MCF 10A (cell line): ENCODE data around the gene SUGT1. TPM values are rescaled to one million over a fixed set of nuclear protein-coding genes. Genes with fewer than 3 reads are reported as not detected.
"Not testable (repeated sequence)": the region's sequence is repeated elsewhere in the genome, so short reads cannot be mapped to it uniquely, and the experiment has no call there.

Experiments used
- BruUV-seq: library from RNA; stranded (reverse); fragments of 400-500 nt; replicated peaks from 2 replicates; lab custom pipeline; 2021; lab: Mats Ljungman, UMichigan
- CTCF ChIA-PET: fragments of 300-600 bp; sonication (Branson Sonifier 250); formaldehyde crosslinking; extraction: SDS; loops from one replicate; lab custom pipeline; 2021; ENCODE audit warnings: antibody characterized with exemption, inconsistent platforms; lab: Yijun Ruan, JAX
- POLR2A ChIA-PET: fragments of 300-600, 350-650 bp; sonication (Branson Sonifier 250); formaldehyde crosslinking; extraction: SDS; loops from one replicate; lab custom pipeline; 2020; ENCODE audit warnings: antibody characterized with exemption, inconsistent platforms; lab: Yijun Ruan, JAX
- DNase-seq: peaks from one replicate; pipeline ENCODE4 v3.0.0-alpha.2; 2018; ENCODE audit not compliant: unreplicated experiment
- H3K27ac Mint-ChIP-seq: one replicate; pipeline ENCODE4 v1.8.0; 2022; ENCODE audit warnings: mild to moderate bottlenecking, low read depth, mixed read lengths; ENCODE audit not compliant: unreplicated experiment
- H3K27me3 Mint-ChIP-seq: one replicate; pipeline ENCODE4 v1.8.0; 2022; ENCODE audit warnings: mixed read lengths; ENCODE audit not compliant: insufficient read depth, unreplicated experiment
- H3K36me3 Mint-ChIP-seq: one replicate; pipeline ENCODE4 v1.8.0; 2022; ENCODE audit warnings: mild to moderate bottlenecking, moderate library complexity, mixed read lengths; ENCODE audit not compliant: insufficient read depth, unreplicated experiment
- H3K4me1 Mint-ChIP-seq: one replicate; pipeline ENCODE4 v1.8.0; 2022; ENCODE audit warnings: mixed read lengths; ENCODE audit not compliant: insufficient read depth, unreplicated experiment
- H3K4me3 Mint-ChIP-seq: one replicate; pipeline ENCODE4 v1.8.0; 2022; ENCODE audit warnings: mild to moderate bottlenecking, moderate library complexity, mixed read lengths; ENCODE audit not compliant: unreplicated experiment
- H3K9me3 Mint-ChIP-seq: one replicate; pipeline ENCODE4 v1.8.0; 2022; ENCODE audit warnings: mixed read lengths; ENCODE audit not compliant: unreplicated experiment
- intact Hi-C: fragments of 100-400 bp; cut with micrococcal nuclease; formaldehyde crosslinking; loops from 2 replicates; pipeline ENCODE4 v1.14.1; 2022
- total RNA-seq: library from RNA; stranded (reverse); gene quantifications from 2 replicates; pipeline ENCODE4 v1.2.3, GENCODE V29; 2022
- TF ChIP-seq, protein P1 (sequence below): fragments of 200-600 bp; IDR thresholded peaks from one replicate; pipeline ENCODE4 v1.8.0; 2022; ENCODE audit warnings: antibody characterized with exemption, mild to moderate bottlenecking; ENCODE audit not compliant: unreplicated experiment

The SUGT1 gene
- total RNA-seq, 1 experiment from 2014 or later: 58.4 TPM

DNA sequence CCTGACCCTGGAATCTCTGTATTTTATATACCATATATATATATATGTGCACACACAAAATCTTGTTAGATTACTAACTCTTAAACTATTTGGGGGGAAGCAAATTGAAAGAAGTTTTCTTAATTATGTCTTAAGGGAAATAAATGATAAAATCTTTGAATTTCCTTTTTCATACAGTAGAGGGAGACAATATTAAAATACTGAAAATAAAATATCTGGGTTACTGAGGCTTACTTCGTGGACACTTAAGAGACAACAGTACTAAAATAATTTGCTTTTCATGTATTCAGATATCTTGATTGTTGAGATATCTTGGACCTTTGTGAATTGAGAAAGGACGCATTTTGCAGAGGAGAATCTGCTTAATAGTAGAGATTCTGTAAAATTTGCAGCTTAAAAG, 17.0 kb downstream of the SUGT1 start:
- no peak overlapping the region for H3K4me3 Mint-ChIP-seq
- H3K27me3 Mint-ChIP-seq: no peaks in the 10 kb centered on the region
- intact Hi-C loops: loop anchor here (1.0 kb wide), 1 partner anchor 299 kb away; no protein-coding TSS in a partner anchor
- no peak for DNase-seq
- CTCF ChIA-PET: no interaction called here
- H3K4me1 Mint-ChIP-seq: peaks cover 6% of the 10 kb centered on the region
- no peaks in the 10 kb centered on the region for H3K9me3 Mint-ChIP-seq
- peaks cover 84% of the 10 kb centered on the region for H3K36me3 Mint-ChIP-seq
- no peak overlapping the region for H3K27ac Mint-ChIP-seq
- TF ChIP-seq, protein P1, sequence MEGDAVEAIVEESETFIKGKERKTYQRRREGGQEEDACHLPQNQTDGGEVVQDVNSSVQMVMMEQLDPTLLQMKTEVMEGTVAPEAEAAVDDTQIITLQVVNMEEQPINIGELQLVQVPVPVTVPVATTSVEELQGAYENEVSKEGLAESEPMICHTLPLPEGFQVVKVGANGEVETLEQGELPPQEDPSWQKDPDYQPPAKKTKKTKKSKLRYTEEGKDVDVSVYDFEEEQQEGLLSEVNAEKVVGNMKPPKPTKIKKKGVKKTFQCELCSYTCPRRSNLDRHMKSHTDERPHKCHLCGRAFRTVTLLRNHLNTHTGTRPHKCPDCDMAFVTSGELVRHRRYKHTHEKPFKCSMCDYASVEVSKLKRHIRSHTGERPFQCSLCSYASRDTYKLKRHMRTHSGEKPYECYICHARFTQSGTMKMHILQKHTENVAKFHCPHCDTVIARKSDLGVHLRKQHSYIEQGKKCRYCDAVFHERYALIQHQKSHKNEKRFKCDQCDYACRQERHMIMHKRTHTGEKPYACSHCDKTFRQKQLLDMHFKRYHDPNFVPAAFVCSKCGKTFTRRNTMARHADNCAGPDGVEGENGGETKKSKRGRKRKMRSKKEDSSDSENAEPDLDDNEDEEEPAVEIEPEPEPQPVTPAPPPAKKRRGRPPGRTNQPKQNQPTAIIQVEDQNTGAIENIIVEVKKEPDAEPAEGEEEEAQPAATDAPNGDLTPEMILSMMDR: no peak
- POLR2A ChIA-PET: interaction anchor here (0.6 kb wide), 1 partner anchor 34 kb away, joined by 3 read pairs; no protein-coding TSS in a partner anchor
- BruUV-seq: no TSS peak

DNA sequence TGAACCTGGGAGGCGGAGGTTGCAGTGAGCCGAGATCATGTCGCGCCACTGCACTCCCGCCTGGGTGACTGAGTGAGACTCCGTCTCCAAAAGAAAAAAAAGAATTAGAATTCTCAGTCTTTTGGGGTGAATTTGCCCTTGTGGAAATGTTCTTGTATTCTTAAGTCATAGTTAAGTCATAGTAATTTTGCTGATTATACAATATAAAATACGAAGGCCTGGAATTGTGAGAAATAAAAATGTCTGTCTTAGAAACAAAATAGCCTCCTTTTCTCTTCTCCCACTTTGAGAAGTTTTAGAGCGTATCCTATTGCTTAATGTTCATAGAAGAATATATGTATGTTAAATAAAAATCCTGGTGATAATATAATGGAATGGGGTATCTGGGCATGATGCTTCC, 18.1 kb downstream of the SUGT1 start:
- TF ChIP-seq, protein P1: no peak
- no peak for DNase-seq
- ChIA-PET POLR2A (interaction anchor here (2.3 kb wide), 1 partner anchor 18 kb away, joined by 14 read pairs; the partner anchor contains the start of gene SUGT1), CTCF (interaction anchor here (0.5 to 2.5 kb wide), 2 partner anchors 138 to 1778 kb away, joined by 3 to 13 read pairs; no protein-coding TSS in a partner anchor)
- peaks cover 6% of the 10 kb centered on the region for H3K4me1 Mint-ChIP-seq
- intact Hi-C loops: no loop called here
- H3K27me3 Mint-ChIP-seq: no peaks in the 10 kb centered on the region
- H3K36me3 Mint-ChIP-seq: peaks cover 74% of the 10 kb centered on the region
- H3K27ac Mint-ChIP-seq: peak overlapping the region; percentile 27
- BruUV-seq: no TSS peak
- no peaks in the 10 kb centered on the region for H3K9me3 Mint-ChIP-seq
- no peak overlapping the region for H3K4me3 Mint-ChIP-seq

DNA sequence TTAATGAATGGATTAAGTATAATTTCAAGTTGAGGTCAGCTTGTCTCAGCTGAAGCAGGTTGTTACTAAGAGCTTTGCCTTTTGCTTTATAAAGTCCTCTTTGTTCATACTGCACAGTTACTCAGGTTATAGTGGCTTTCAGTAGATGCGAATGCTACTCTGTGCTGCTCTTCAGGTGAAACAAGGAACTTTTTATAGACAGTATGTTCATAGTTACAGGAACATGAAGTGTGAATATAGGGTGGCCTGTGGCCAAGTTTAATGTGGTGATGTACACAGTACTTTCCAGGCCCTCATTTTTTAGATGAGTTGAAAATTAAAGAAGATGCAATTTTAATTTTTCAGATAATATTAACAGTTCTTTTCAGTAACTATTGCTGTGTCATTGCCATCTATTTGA, 20.8 kb downstream of the SUGT1 start:
- TF ChIP-seq, protein P1: no peak
- H3K4me3 Mint-ChIP-seq: no peak overlapping the region
- POLR2A ChIA-PET: no interaction called here
- CTCF ChIA-PET: interaction anchor here (0.7 kb wide), 1 partner anchor 51 kb away, joined by 3 read pairs; no protein-coding TSS in a partner anchor
- H3K36me3 Mint-ChIP-seq: peaks cover 71% of the 10 kb centered on the region
- BruUV-seq: no TSS peak
- intact Hi-C loops: no loop called here
- H3K4me1 Mint-ChIP-seq: peaks cover under 1% of the 10 kb centered on the region
- no peak for DNase-seq
- H3K9me3 Mint-ChIP-seq: no peaks in the 10 kb centered on the region
- H3K27me3 Mint-ChIP-seq: no peaks in the 10 kb centered on the region
- H3K27ac Mint-ChIP-seq: no peak overlapping the region

DNA sequence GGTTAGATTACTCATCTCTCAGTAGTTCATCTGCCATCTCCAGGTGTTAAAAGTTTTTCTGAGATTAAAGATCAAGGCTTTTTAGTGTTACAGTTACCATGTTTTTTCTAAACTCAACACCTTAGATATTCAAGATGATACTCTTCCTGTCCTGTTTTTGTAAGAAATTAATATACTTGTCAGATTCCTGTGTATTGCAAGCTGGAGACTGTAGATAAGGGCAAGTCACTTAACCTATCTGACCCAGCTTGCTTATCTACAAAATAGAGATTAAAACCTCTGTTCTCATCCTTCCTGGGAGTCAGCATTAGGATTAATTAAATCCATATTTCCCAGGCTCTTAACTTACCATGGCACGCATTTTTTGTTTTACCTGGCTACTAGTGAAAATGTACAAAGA, 25.2 kb downstream of the SUGT1 start:
- H3K4me3 Mint-ChIP-seq: no peak overlapping the region
- DNase-seq: no peak
- intact Hi-C loops: no loop called here
- TF ChIP-seq, protein P1: no peak
- no peaks in the 10 kb centered on the region for H3K4me1 Mint-ChIP-seq
- CTCF ChIA-PET: interaction anchor here (1.5 to 2.4 kb wide), 3 partner anchors 13 to 290 kb away, joined by 5 to 13 read pairs (median 5); partner anchors contain the start of gene SUGT1
- H3K27me3 Mint-ChIP-seq: no peaks in the 10 kb centered on the region
- no peaks in the 10 kb centered on the region for H3K9me3 Mint-ChIP-seq
- H3K36me3 Mint-ChIP-seq: peaks cover 65% of the 10 kb centered on the region
- POLR2A ChIA-PET: no interaction called here
- no TSS peak for BruUV-seq
- no peak overlapping the region for H3K27ac Mint-ChIP-seq

DNA sequence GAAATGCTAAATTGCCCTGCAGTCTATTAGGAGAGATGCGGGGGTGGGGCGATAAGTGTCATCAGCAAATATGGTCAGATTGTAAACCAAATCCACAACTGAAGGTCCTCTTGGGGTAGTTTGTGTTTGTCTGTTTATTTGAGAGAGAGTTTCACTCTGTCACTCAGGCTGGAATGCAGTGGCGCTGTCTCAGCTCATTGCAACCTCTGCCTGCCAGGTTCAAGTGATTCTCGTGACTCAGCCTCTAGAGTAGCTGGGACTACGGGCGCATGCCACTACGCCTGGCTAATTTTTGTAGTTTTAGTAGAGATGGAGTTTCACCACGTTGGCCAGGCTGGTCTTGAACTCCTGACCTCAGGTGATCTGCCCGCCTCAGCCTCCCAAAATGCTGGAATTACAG, 33.2 kb downstream of the SUGT1 start:
- DNase-seq, H3K27me3 Mint-ChIP-seq, H3K4me1 Mint-ChIP-seq, intact Hi-C loops, H3K27ac Mint-ChIP-seq, BruUV-seq, H3K4me3 Mint-ChIP-seq, H3K9me3 Mint-ChIP-seq: not testable (repeated sequence)
- ChIA-PET CTCF (interaction anchor here (1.5 kb wide), 1 partner anchor 14 kb away, joined by 3 read pairs; no protein-coding TSS in a partner anchor), POLR2A (interaction anchor here (0.7 kb wide), 1 partner anchor 233 kb away, joined by 3 read pairs; no protein-coding TSS in a partner anchor)
- peaks cover 77% of the 10 kb centered on the region for H3K36me3 Mint-ChIP-seq
